GM21381 (cell line): ENCODE results near the gene GNA12.
"Not testable (repeated sequence)": the region's sequence is repeated elsewhere in the genome, so short reads cannot be mapped to it uniquely, and the experiment has no call there.

Experiments
- ATAC-seq: cut with Tn5 transposase; IDR thresholded peaks from one replicate; pipeline ENCODE4 v1.9.1; 2021; ENCODE audit warnings: mild to moderate bottlenecking, moderate library complexity; ENCODE audit not compliant: unreplicated experiment

GNA12 gene

DNA sequence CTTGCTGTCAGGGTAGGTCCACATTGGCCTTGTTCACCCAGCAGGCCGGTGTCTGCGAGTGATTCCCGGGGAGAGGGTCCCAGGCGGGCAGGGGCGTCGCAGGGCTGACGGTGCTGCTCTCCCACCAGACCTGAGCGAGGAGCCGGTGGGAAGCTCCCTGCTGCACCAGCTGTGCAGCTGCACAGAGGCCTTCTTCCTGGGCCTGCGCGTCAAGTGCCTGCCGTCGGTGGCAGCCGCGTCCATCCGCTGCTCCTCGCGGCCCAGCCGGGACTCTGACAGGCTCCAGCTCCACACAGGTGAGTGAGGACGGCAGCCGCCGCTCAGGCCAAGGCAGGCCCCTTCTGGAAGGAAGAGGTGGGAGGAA, 141.5 kb downstream of the GNA12 start:
- no peak for ATAC-seq

DNA sequence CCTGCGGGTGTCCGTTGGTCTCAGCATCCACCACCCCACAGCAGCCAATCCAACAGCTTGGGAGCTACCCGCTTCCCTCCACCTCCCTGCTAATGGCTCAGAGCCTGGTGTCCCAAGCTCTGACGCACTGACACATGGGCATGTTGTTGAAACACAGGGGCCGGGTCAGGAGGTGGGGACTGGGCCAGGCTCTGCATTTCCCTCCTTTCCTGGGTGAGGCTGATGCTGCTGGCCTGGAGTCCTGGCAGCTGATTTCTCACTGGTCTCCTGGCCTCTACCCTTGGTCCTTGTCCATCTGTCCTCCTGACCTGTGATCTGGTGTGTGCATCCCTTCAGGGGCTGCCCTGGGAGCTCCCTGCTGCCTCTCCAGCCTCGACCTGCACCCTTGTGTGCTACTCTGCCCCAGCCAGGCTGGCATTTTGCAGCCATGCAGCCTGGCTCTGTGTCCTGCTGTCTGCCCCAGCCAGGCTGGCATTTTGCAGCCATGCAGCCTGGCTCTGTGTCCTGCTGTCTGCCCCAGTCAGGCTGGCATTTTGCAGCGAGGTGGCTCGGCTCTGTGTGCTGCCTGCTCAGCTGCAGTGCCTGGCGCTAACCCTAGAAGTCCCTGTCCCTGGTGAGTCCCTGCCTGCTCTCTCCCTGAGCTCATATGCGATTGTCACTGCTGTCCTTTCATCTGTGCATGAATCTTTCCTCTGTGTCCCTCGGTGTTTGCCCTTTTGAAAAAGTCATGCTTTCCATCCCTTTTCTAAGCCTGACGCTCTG, 142.1 kb downstream of the GNA12 start:
- ATAC-seq = no peak

DNA sequence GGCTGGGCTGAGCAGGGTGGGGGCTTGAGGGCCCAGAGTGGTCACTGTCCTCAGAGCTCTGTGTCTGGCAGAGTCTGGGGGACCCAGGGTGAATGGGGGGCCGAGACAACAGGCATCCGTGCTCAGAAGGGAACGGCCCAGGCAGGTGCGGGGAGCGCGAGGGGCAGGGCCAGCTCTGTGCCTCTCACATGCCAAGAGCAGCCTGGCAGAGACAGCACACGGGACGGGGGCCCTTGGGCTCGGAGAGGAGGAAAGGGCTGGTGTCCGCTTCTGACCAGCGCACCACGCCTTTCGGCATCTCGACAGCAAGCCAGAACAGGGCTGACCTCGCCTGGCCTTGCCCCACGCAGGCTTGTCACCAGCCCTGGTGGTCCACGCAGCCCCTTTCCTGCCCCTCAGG, 142.7 kb downstream of the GNA12 start:
- no peak for ATAC-seq

- ATAC-seq = no peak
These were observed 143.8 kb downstream of the GNA12 start for GRCh38 chr7:2700141-2700850.

DNA sequence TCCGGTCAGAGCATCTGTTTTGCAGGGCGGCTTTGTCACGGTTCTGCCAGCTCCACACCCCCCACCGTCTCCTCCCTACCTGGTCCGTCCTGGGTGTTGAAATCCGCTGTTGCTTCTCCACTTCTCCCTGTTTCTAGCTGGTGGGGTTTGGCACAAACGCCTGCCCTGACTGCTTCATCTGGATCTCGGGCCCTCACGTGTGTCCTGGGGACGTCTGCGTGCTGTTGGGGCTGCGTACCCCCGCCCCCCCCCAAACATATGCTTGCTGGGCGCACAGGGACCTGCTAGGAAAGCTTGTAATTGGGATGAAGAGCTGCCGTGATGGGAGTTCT, 144.9 kb downstream of the GNA12 start:
- no peak for ATAC-seq

- peak; percentile 95 for ATAC-seq
These were observed 145.4 kb downstream of the GNA12 start for GRCh38 chr7:2698581-2699288.

GRCh38 chr7:2694122-2694436, 150.0 kb downstream of the GNA12 start:
- not testable (repeated sequence) for ATAC-seq

DNA sequence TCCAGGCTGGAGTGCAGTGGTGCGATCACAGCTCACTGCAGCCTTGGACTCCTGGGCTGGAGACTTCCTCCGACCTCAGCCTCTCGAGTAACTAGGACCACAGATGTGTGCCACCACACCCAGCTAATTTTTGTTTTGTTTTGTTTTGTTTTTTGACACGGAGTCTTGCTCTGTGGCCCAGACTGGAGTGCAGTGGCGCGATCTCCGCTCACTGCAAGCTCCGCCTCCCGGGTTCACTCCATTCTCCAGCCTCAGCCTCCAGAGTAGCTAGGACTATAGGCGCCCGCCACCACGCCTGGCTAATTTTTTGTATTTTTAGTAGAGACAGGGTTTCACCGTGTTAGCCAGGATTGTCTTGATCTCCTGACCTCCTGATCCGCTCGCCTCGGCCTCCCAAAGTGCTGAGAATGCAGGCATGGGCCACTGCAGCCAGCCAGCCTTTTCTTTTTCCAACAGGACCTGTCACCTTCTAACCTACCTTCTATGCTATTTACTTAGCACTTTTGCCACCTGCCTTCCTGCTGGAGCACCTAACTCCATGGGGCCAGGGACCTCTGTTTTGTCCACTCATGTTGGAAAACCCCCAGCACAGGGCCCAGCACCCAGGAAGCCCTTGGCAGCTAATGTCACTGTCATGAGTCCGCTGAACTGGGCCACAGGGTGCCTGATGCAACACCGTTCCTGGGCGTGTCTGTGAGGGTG, 150.5 kb downstream of the GNA12 start:
- ATAC-seq = not testable (repeated sequence)

DNA sequence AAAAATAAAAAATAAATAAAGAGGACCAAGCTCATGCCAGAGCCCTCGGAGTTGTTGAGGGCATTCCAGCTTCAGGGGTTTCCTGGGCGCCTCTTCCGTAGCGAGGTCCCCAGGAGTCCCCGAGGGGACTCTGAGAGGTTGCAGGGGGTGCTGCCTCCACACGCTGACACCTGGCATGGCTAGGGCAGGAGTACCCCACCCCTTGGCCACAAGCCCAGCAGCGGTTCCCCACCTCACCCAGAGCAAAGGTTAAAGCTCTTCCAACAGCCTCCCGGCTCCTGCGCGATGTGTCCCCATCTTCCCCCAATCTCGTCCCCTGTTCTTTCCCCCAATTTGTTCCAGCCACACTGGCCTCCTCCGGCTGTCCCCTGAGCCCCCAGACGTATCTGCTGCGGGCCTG, 151.6 kb downstream of the GNA12 start:
- no peak for ATAC-seq

DNA sequence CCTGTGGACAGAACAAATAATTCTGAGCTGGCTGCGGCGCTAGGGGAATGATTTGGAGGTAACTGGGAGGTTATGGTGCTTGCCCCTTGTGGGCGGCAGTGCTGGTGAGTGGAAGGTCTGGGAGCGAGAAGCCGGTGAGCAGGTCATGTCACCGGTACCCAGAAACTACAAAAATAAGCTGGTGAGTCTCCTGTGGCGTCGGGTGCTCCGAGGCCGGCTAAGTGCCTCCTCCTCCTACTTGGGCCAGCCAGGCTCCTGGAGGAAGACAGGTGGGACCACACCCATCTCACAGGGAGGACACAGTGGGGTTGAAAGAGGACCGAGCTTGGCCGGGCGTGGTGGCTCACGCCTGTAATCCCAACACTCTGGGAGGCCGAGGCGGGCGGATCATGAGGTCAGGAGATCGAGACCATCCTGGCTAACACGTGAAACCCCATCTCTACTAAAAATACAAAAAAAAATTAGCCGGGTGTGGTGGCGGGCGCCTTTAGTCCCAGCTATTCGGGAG, 152.1 kb downstream of the GNA12 start:
- ATAC-seq = not testable (repeated sequence)

- ATAC-seq = no peak
These were observed 152.9 kb downstream of the GNA12 start for GRCh38 chr7:2691011-2691707.

DNA sequence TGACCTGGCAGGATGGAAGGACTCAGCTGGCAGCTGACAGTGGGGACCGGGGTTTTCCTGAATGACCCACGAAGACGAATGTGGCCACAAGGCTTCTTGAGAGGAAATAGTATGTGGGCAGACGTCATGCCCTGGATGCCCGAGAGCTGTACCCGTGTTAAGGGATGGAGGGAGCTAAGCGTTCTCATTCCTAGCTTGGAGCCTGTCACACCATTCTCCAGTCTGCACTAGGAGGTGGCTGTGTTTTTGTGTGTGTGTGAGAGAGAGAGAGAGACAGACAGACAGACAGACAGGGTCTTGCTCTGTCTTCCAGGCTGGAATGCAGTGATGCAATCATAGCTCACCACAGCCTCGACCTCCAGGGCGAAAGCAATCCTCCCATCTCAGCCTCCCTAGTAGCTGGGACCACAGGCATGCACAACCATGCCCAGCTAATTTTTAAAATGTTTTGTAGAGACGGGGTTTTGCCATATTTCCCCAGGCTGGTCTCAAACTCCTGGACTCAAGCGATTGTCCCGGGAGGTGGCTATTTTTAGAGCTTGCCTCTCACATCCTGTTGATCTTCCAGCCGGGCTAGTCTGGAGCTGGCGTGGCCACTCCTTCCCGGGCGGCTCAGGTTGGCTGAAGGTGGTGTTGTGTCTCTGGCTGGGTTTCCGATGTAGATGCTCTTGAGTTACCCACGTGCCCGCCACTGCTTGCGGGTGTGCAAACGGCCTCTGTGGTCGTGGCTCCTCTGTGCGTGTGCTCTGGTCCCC, 154.0 kb downstream of the GNA12 start:
- ATAC-seq = no peak

GRCh38 chr7:2689343-2689847, 154.7 kb downstream of the GNA12 start:
- no peak for ATAC-seq

- peak; percentile 79 for ATAC-seq
These were observed 155.4 kb downstream of the GNA12 start for GRCh38 chr7:2688409-2689342.

DNA sequence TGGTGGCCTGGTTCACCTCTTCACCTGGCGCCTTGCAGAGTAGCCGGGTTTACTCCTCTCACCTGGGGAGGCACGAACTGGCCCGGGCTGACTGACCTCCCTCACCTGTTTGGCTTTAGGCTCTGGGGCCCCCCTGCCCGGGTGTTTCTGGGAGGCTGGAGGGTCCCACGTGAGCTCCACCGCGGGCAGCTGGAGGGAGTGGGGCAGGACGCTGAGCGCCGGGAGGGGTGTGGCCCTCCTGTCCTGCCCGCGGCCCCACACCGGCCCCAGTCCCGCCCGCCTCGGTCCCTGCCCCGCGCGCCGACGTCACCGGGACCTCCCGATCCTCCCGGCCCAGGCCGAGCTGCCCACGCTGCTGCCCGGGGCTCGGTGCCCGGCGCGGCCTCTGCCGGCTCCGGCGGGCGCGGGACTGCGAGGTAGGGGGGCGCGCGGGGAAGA, 156.2 kb downstream of the GNA12 start, which contains the start of gene AMZ1:
Gene AMZ1 (plus strand): TSS at position 322 of the 438 bp plus-strand sequence. CDS start 12,250 bp downstream, outside the sequence.
- ATAC-seq = no peak

GRCh38 chr7:2687338-2687869, 156.7 kb downstream of the GNA12 start:
- ATAC-seq = no peak

- ATAC-seq = no peak
These were observed 158.0 kb downstream of the GNA12 start for GRCh38 chr7:2686101-2686500.

DNA sequence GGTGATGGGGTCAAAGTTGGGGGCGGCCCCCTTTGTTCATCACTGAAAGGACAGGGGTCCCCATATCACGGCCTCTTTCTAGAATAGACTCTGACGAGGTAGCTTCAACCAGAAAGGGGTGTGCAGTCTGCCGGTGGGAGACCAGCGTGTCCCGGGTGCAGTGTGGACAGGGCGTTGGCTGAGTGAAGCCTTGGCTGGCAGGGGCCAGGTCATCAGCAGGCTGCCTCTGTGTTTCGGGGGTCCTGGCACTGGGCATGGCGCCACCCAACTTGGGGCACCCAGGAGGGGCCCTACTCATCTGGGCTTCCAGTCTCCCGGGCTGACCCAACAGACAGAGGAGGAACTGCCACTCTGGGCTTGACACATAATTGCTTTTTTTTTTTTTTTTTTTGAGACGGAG, 159.6 kb downstream of the GNA12 start:
- no peak for ATAC-seq
